K562 (cell line): ENCODE results near the gene CALD1. TPM values are rescaled to one million over a fixed set of nuclear protein-coding genes. Genes with fewer than 3 reads are reported as not detected.

ENCODE experiments used
- ATAC-seq: fragments of 200-7000 bp; cut with Tn5 transposase; 3 replicates; pipeline ENCODE4 v1.9.1; 2020; ENCODE audit warnings: moderate library complexity
- BruUV-seq: library from RNA; stranded (reverse); fragments of 400-500 nt; replicated peaks from 2 replicates; lab custom pipeline; 2021; lab: Mats Ljungman, UMichigan
- CTCF ChIA-PET: fragments of 300-600 bp; formaldehyde crosslinking; extraction: SDS; loops from one replicate; lab custom pipeline; 2021; ENCODE audit warnings: low intra/inter-chr PET ratio; lab: Yijun Ruan, JAX
- POLR2A ChIA-PET: fragments of 300-600, 350-650 bp; sonication (Branson Sonifier 250); formaldehyde crosslinking; extraction: SDS; loops from one replicate; lab custom pipeline; 2021; ENCODE audit warnings: antibody characterized with exemption, inconsistent platforms; lab: Yijun Ruan, JAX
- DNase-seq, 4 experiments: peaks; one replicate each; pipeline versions ENCODE4 v3.0.0 to v3.0.0-alpha.2; 2011 to 2018; ENCODE audit warnings: low spot score in 3 of 4, mixed read lengths in 3 of 4; ENCODE audit errors: extremely low read depth in 1 of 4
- FAIRE-seq: peaks from 2 replicates; lab custom pipeline; 2011; peaks lifted over from hg19 to GRCh38; lab: Jason Lieb, UNC
- H2AFZ ChIP-seq: 2 replicates; pipeline ENCODE4 v1.6.0; 2011; ENCODE audit warnings: low read depth, low read length, control low read depth, inconsistent platforms
- H3K27ac ChIP-seq: fragments of 200-600 bp; 3 replicates; pipeline ENCODE4 v1.8.0; 2011; ENCODE audit warnings: low read depth, mild to moderate bottlenecking, control low read depth, inconsistent platforms, low read length, moderate library complexity, mixed read lengths; ENCODE audit errors: extremely low read depth
- H3K27me3 ChIP-seq, 2 experiments: fragments of 300-600 bp in 1 of 2; 2 replicates in 1 of 2; 3 replicates in 1 of 2; pipeline versions ENCODE4 v1.6.0 to v1.8.0; 2011; ENCODE audit warnings: inconsistent platforms in 2 of 2, low read length in 2 of 2, mild to moderate bottlenecking in 1 of 2, mixed read lengths in 1 of 2, moderate library complexity in 1 of 2; ENCODE audit not compliant: control insufficient read depth in 2 of 2, insufficient read depth in 2 of 2
- H3K36me3 ChIP-seq: fragments of 300-600 bp; 3 replicates; pipeline ENCODE4 v1.8.0; 2011; ENCODE audit warnings: mild to moderate bottlenecking, low read length, inconsistent platforms; ENCODE audit not compliant: control insufficient read depth, insufficient read depth
- H3K4me1 ChIP-seq, 2 experiments: fragments of 200-600 bp in 1 of 2; replicated peaks in 1 of 2; 2 replicates in 1 of 2; 3 replicates in 1 of 2; pipeline versions ENCODE4 v1.5.1 to v1.8.0; 2011; ENCODE audit warnings: inconsistent platforms in 2 of 2, low read length in 2 of 2, mild to moderate bottlenecking in 1 of 2, mixed read lengths in 1 of 2, moderate library complexity in 1 of 2; ENCODE audit not compliant: control insufficient read depth in 2 of 2, insufficient read depth in 2 of 2
- H3K4me2 ChIP-seq: 2 replicates; pipeline ENCODE4 v1.6.1; 2011; ENCODE audit warnings: low read length, control low read depth, inconsistent platforms, mixed read lengths; ENCODE audit not compliant: insufficient read depth
- H3K4me3 ChIP-seq: fragments of 200-600 bp; sonication (generic), shearing (Covaris generic); 2 replicates; pipeline ENCODE4 v1.5.1; 2016; ENCODE audit warnings: control low read depth, inconsistent platforms
- H3K79me2 ChIP-seq: fragments of 200-600 bp; 3 replicates; pipeline ENCODE4 v1.8.0; 2011; ENCODE audit warnings: low read length, inconsistent platforms; ENCODE audit not compliant: control insufficient read depth, insufficient read depth
- H3K9ac ChIP-seq, 2 experiments: 2 replicates each; pipeline versions ENCODE4 v1.6.0 to v1.6.1; 2011; ENCODE audit warnings: low read depth in 2 of 2, low read length in 2 of 2, control low read depth in 1 of 2, inconsistent platforms in 1 of 2, mild to moderate bottlenecking in 1 of 2, mixed read lengths in 1 of 2; ENCODE audit not compliant: insufficient read depth in 1 of 2
- H3K9me1 ChIP-seq: one replicate; pipeline ENCODE4 v1.6.0; 2011; ENCODE audit warnings: inconsistent platforms, mild to moderate bottlenecking, low read length, moderate library complexity; ENCODE audit not compliant: control insufficient read depth, insufficient read depth
- H3K9me3 ChIP-seq: replicated peaks from 2 replicates; pipeline ENCODE4 v1.5.1; 2011; ENCODE audit warnings: low read depth, low read length, inconsistent platforms; ENCODE audit not compliant: control insufficient read depth, insufficient read depth
- H4K20me1 ChIP-seq: replicated peaks from 2 replicates; pipeline ENCODE4 v1.6.1; 2011; ENCODE audit warnings: low read length, inconsistent platforms, mixed read lengths; ENCODE audit not compliant: control insufficient read depth, insufficient read depth
- ARID2 ChIP-seq: fragments of 450-650 bp; IDR thresholded peaks from 2 replicates; pipeline ENCODE4 v1.6.1; 2017; ENCODE audit warnings: antibody characterized with exemption, mild to moderate bottlenecking
- DPF2 ChIP-seq: fragments of 450-650 bp; IDR thresholded peaks from 2 replicates; pipeline ENCODE4 v1.6.1; 2016
- ELF4 ChIP-seq: fragments of 450-650 bp; formaldehyde crosslinking; IDR thresholded peaks from 2 replicates; pipeline ENCODE4 v1.4.0; 2022; ENCODE audit warnings: missing genetic modification characterization
- KDM1A ChIP-seq, 2 experiments: fragments of 450-650 bp; IDR thresholded peaks; 2 replicates each; pipeline ENCODE4 v1.6.1; 2016; ENCODE audit warnings: mild to moderate bottlenecking in 2 of 2
- MBD2 ChIP-seq: sonication (generic); IDR thresholded peaks from 2 replicates; pipeline ENCODE4 v1.6.1; 2016; ENCODE audit warnings: low read depth, borderline replicate concordance
- MECOM ChIP-seq: fragments of 250-450 bp; sonication (Bioruptor Pico); IDR thresholded peaks from 2 replicates; pipeline ENCODE4 v1.8.0; 2022; ENCODE audit warnings: inconsistent platforms
- SAFB ChIP-seq: fragments of 200-400 bp; formaldehyde crosslinking; IDR thresholded peaks from 2 replicates; pipeline ENCODE4 v1.6.1; 2017; ENCODE audit warnings: low read depth, low read length, borderline replicate concordance
- SIX5 ChIP-seq, 2 experiments: IDR thresholded peaks; 2 replicates each; pipeline ENCODE4 v1.6.1; 2011; ENCODE audit warnings: low read length in 2 of 2, borderline replicate concordance in 1 of 2, low read depth in 1 of 2, mild to moderate bottlenecking in 1 of 2, moderate library complexity in 1 of 2; ENCODE audit not compliant: insufficient read depth in 1 of 2
- ZNF551 ChIP-seq: fragments of 250-450 bp; sonication (Bioruptor Pico); IDR thresholded peaks from 2 replicates; pipeline ENCODE4 v1.5.0; 2021; ENCODE audit warnings: mild to moderate bottlenecking, moderate library complexity
- ZNF589 ChIP-seq: fragments of 200-800 bp; sonication (Bioruptor generic); IDR thresholded peaks from 2 replicates; pipeline ENCODE4 v1.6.1; 2016; ENCODE audit warnings: low read depth, missing genetic modification characterization, missing compliant biosample characterization
- WGBS: fragments of 100-300 bp; shearing (Covaris generic); methylation state at CpG from one replicate; pipeline ENCODE4 v1.1.6; 2016; ENCODE audit warnings: low coverage, mixed read lengths; ENCODE audit not compliant: insufficient coverage; ENCODE audit errors: missing lambda C conversion rate; 5-methylcytosine and 5-hydroxymethylcytosine counted together
- in situ Hi-C: fragments of 300-500 bp; cut with MboI; formaldehyde crosslinking; loops from 4 replicates; pipeline ENCODE4 v1.15.0; 2018; ENCODE audit warnings: inconsistent platforms, mixed read lengths
- intact Hi-C: fragments of 100-400 bp; cut with micrococcal nuclease; formaldehyde crosslinking; loops from 2 replicates; pipeline ENCODE4 v1.14.2; 2022
- polyA plus RNA-seq, 8 experiments: library from polyadenylated mRNA; depleted of rRNA in 4 of 8; stranded (reverse) in 5 of 8; unstranded in 3 of 8; fragments of >200 nt; fragmentation: Nextera tagmentation in 2 of 8; fragmentation: Illumina TruSeq in 1 of 8; extraction: Ambion mirVana in 2 of 8; extraction: Trizol in 1 of 8; gene quantifications; 2 replicates each; pipeline versions ENCODE4 v1.2.1 to v1.2.3, GENCODE V29; 2011 to 2014; ENCODE audit warnings: inconsistent platforms in 1 of 8, missing spikeins in 1 of 8
- total RNA-seq, 7 experiments: library from RNA; depleted of rRNA in 6 of 7; stranded (reverse); fragments of >200 nt in 6 of 7; fragmentation: Illumina TruSeq in 2 of 7; extraction: Trizol in 2 of 7; gene quantifications; 2 replicates each; pipeline versions ENCODE4 v1.2.1 to v1.2.3, GENCODE V29; 2011 to 2021; ENCODE audit warnings: low replicate concordance in 1 of 7
- TF ChIP-seq, protein P1 (sequence below): sonication (generic); formaldehyde crosslinking; IDR thresholded peaks from 2 replicates; pipeline ENCODE4 v1.8.1; 2023; ENCODE audit warnings: mild to moderate bottlenecking, missing genetic modification reagents, moderate library complexity
- TF ChIP-seq, protein P2 (sequence below): fragments of 250-450 bp; sonication (Bioruptor Pico); IDR thresholded peaks from 2 replicates; pipeline ENCODE4 v1.8.0; 2022; ENCODE audit warnings: moderate library complexity, mild to moderate bottlenecking, inconsistent platforms

CALD1 gene
- total and polyA plus RNA-seq, 9 of the 15 experiments (the other 6 are each of a cell fraction or from before 2014, with no cell fraction given): 0.40 TPM; not detected in 8

DNA sequence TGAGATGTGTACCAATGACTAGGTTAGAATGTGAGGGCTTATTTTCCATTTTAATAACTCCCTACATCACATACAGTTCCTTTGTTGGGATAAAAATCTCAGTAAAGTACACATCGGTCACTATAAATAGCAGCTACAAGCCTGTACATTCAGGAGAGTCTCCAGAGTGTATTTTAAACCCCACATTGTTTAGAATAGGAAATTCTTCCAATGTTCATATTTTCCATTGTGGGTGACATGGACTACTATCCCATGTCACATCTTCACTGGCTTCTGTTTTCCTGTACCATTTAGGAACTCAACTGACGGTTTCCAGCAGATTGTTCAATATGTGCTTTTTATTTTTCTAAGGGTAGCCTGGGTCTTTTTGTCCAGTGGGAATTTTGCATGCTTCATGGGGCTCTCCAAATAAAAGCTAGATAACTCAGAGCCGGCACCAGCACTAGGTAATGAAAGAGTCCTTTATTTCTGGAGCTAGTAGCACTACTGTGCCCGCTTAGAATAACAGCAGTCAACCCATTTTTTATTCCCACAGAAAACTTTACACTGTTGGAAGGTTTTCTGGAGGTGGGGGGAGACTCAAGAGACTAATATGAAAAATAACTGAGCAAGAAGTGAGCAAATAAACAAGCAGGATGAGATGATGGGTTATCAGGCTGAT is 100.5 kb downstream of the CALD1 start:
- no peak overlapping the region for H3K4me3 ChIP-seq
- no peak for DNase-seq
- H3K4me1 ChIP-seq: no peaks in the 10 kb centered on the region
- H3K9me1 ChIP-seq: no peaks in the 10 kb centered on the region
- CTCF ChIA-PET: no interaction called here
- H3K4me2 ChIP-seq: no peak overlapping the region
- no peaks in the 10 kb centered on the region for H3K36me3 ChIP-seq
- no TSS peak for BruUV-seq
- intact Hi-C loops: loop anchor here (5.0 to 10.0 kb wide), 2 partner anchors 62 to 295 kb away; partner anchors contain the start of gene CYREN
- ATAC-seq: no peak
- H4K20me1 ChIP-seq: no peaks in the 10 kb centered on the region
- no peak overlapping the region for H3K9ac ChIP-seq
- TF ChIP-seq, protein P1, sequence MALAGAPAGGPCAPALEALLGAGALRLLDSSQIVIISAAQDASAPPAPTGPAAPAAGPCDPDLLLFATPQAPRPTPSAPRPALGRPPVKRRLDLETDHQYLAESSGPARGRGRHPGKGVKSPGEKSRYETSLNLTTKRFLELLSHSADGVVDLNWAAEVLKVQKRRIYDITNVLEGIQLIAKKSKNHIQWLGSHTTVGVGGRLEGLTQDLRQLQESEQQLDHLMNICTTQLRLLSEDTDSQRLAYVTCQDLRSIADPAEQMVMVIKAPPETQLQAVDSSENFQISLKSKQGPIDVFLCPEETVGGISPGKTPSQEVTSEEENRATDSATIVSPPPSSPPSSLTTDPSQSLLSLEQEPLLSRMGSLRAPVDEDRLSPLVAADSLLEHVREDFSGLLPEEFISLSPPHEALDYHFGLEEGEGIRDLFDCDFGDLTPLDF (CRISPR knock-in tag): no peak
- TF ChIP-seq ZNF589: no peak
- no peak for TF ChIP-seq MECOM (CRISPR knock-in tag)
- TF ChIP-seq SIX5 (IDR thresholded peaks at IDR 0.05; ENCODE audit: borderline replicate concordance in 1 of 2, insufficient read depth in 1 of 2, low read depth in 1 of 2, low read length in 2 of 2): no peak
- no peak for TF ChIP-seq KDM1A (IDR thresholded peaks at IDR 0.05)
- TF ChIP-seq, protein P2, sequence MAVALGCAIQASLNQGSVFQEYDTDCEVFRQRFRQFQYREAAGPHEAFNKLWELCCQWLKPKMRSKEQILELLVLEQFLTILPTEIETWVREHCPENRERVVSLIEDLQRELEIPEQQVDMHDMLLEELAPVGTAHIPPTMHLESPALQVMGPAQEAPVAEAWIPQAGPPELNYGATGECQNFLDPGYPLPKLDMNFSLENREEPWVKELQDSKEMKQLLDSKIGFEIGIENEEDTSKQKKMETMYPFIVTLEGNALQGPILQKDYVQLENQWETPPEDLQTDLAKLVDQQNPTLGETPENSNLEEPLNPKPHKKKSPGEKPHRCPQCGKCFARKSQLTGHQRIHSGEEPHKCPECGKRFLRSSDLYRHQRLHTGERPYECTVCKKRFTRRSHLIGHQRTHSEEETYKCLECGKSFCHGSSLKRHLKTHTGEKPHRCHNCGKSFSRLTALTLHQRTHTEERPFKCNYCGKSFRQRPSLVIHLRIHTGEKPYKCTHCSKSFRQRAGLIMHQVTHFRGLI (CRISPR knock-in tag): no peak
- TF ChIP-seq SAFB: no peak
- TF ChIP-seq ELF4 (CRISPR knock-in tag): no peak
- no peak for TF ChIP-seq DPF2
- no peak for TF ChIP-seq ARID2
- TF ChIP-seq ZNF551 (CRISPR knock-in tag): no peak
- no peak for TF ChIP-seq MBD2
- TF ChIP-seq, all 486 proteins: peak for 0
- WGBS: 1% methylated on average over 4 of the region's 4 CpGs
- H3K79me2 ChIP-seq: no peaks in the 10 kb centered on the region
- in situ Hi-C loops: no loop called here
- H3K9me3 ChIP-seq: no peaks in the 10 kb centered on the region
- no peak overlapping the region for H3K27ac ChIP-seq
- no peak for FAIRE-seq
- POLR2A ChIA-PET: no interaction called here
- no peak overlapping the region for H2AFZ ChIP-seq
- H3K27me3 ChIP-seq: peaks cover 10 to 12% of the 10 kb centered on the region in 2 experiments; a peak in 3 of 5 replicates
